ENCODE measurements around the gene PCDHGB3. TPM values are rescaled to one million over a fixed set of nuclear protein-coding genes. Genes with fewer than 3 reads are reported as not detected.
"Not testable (repeated sequence)": the region's sequence is repeated elsewhere in the genome, so short reads cannot be mapped to it uniquely, and the experiment has no call there.

The PCDHGB3 gene
- total RNA-seq, 2 experiments from 2014 or later, result 5.8 to 6.3 TPM

GRCh38 chr5:141403387-141403786 is 33.3 kb downstream of the PCDHGB3 start:
- ChIA-PET CTCF (ENCODE audit: unreplicated experiment) (no interaction called here), POLR2A (interaction anchor here (0.6 kb wide), 1 partner anchor 73 kb away, joined by 6 read pairs; no protein-coding TSS in a partner anchor)
- DNase-seq (ENCODE audit: low spot score), result no peak
- Histone ChIP-seq H3K4me3 (ENCODE audit: low read depth, low read length, poor library complexity, severe bottlenecking) (no peak overlapping the region), H3K9me2 (ENCODE audit: insufficient read depth, low read length) (no peaks in the 10 kb centered on the region), H3K79me2 (ENCODE audit: insufficient read depth, low read depth, low read length) (no peaks in the 10 kb centered on the region), H3K27ac (ENCODE audit: low read depth, low read length, poor library complexity, severe bottlenecking) (no peak overlapping the region), H3K4me2 (ENCODE audit: low read length) (no peak overlapping the region), H3K36me3 (ENCODE audit: insufficient read depth, low read length) (no peaks in the 10 kb centered on the region), H4K20me1 (ENCODE audit: insufficient read depth, low read length) (no peaks in the 10 kb centered on the region), H3K4me1 (ENCODE audit: insufficient read depth, low read length, poor library complexity, severe bottlenecking) (no peaks in the 10 kb centered on the region), H3K9me3 (ENCODE audit: low read length) (no peaks in the 10 kb centered on the region), H2AFZ (ENCODE audit: low read length) (no peak overlapping the region)
- TF ChIP-seq EZH2phosphoT487 (IDR thresholded peaks at IDR 0.05; ENCODE audit: borderline replicate concordance, low read depth, low read length) (no peak), CTCF (conservative IDR thresholded peaks at IDR 0.05; ENCODE audit: low read length) (no peak)
- no TSS peak for BruUV-seq (replicated peaks)
- intact Hi-C loops (cut with micrococcal nuclease; ENCODE audit: unreplicated experiment), result no loop called here

DNA sequence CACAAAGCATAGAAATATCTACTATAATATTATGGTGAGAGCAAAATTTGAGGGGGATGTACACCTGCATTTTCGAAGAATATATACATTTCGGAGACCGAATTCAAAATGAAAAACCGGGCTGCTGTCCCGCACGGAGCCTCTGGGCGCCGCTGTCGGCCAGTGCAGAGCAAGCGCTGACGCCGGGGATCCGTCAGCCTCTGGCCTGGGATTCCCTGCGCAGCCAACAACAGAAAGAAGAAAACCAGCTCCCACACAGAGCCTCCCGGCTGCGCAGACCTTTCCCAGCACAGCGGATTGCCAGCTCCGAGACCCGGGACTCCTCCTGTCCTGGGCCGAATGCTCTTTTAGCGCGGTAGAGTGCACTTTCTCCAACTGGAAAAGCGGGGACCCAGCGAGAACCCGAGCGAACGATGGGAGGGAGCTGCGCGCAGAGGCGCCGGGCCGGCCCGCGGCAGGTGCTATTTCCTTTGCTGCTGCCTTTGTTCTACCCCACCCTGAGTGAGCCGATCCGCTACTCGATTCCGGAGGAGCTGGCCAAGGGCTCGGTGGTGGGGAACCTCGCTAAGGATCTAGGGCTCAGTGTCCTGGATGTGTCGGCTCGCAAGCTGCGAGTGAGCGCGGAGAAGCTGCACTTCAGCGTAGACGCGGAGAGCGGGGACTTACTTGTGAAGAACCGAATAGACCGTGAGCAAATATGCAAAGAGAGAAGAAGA is 37.9 kb downstream of the PCDHGB3 start, which contains the start of gene PCDHGB6:
Gene PCDHGB6, plus strand, starts transcription at position 232 of the 716 bp plus-strand sequence. Its CDS starts 182 bp downstream, at position 414.
- H4K20me1 ChIP-seq (ENCODE audit: insufficient read depth, low read length); POLR2A ChIA-PET; H3K4me2 ChIP-seq (ENCODE audit: low read length); H3K9me2 ChIP-seq (ENCODE audit: insufficient read depth, low read length); H3K9me3 ChIP-seq (ENCODE audit: low read length); H3K36me3 ChIP-seq (ENCODE audit: insufficient read depth, low read length); H3K27ac ChIP-seq (ENCODE audit: low read depth, low read length, poor library complexity, severe bottlenecking); intact Hi-C loops (cut with micrococcal nuclease; ENCODE audit: unreplicated experiment); CTCF ChIA-PET (ENCODE audit: unreplicated experiment); H3K4me3 ChIP-seq (ENCODE audit: low read depth, low read length, poor library complexity, severe bottlenecking); H3K79me2 ChIP-seq (ENCODE audit: insufficient read depth, low read depth, low read length); BruUV-seq (replicated peaks); DNase-seq (ENCODE audit: low spot score); H3K4me1 ChIP-seq (ENCODE audit: insufficient read depth, low read length, poor library complexity, severe bottlenecking); H2AFZ ChIP-seq (ENCODE audit: low read length): not testable (repeated sequence)

DNA sequence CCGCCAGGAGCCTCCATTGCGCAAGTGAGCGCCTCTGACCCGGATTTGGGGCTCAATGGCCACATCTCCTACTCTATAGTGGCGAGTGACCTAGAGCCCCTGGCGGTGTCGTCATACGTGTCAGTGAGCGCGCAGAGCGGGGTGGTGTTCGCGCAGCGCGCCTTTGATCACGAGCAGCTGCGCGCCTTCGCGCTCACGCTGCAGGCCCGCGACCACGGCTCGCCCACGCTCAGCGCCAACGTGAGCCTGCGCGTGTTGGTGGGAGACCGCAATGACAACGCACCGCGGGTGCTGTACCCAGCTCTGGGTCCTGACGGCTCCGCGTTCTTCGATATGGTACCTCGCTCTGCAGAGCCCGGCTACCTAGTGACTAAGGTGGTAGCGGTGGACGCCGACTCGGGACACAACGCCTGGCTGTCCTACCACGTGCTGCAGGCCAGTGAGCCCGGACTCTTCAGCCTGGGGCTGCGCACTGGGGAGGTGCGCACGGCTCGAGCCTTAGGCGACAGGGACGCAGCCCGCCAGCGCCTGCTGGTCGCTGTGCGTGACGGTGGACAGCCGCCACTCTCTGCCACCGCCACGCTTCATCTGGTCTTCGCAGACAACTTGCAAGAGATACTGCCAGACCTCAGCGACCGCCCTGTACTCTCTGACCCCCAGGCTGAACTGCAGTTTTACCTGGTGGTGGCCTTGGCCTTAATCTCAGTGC is 39.7 kb downstream of the PCDHGB3 start:
- TF ChIP-seq CTCF (conservative IDR thresholded peaks at IDR 0.05; ENCODE audit: low read length) (no peak), EZH2phosphoT487 (IDR thresholded peaks at IDR 0.05; ENCODE audit: borderline replicate concordance, low read depth, low read length) (no peak)
- intact Hi-C loops (cut with micrococcal nuclease; ENCODE audit: unreplicated experiment), result loop anchor here (5.0 kb wide), 1 partner anchor 52 kb away; the partner anchor contains the start of genes PCDHGA4 and PCDHGB2
- Histone ChIP-seq H3K27ac (ENCODE audit: low read depth, low read length, poor library complexity, severe bottlenecking) (no peak overlapping the region), H3K4me3 (ENCODE audit: low read depth, low read length, poor library complexity, severe bottlenecking) (no peak overlapping the region), H3K9me3 (ENCODE audit: low read length) (no peaks in the 10 kb centered on the region), H3K4me2 (ENCODE audit: low read length) (no peak overlapping the region), H3K79me2 (ENCODE audit: insufficient read depth, low read depth, low read length) (no peaks in the 10 kb centered on the region), H3K9me2 (ENCODE audit: insufficient read depth, low read length) (no peaks in the 10 kb centered on the region), H4K20me1 (ENCODE audit: insufficient read depth, low read length) (no peaks in the 10 kb centered on the region), H2AFZ (ENCODE audit: low read length) (no peak overlapping the region), H3K4me1 (ENCODE audit: insufficient read depth, low read length, poor library complexity, severe bottlenecking) (no peaks in the 10 kb centered on the region), H3K36me3 (ENCODE audit: insufficient read depth, low read length) (no peaks in the 10 kb centered on the region)
- BruUV-seq (replicated peaks), result no TSS peak
- no peak for DNase-seq (ENCODE audit: low spot score)
- CTCF ChIA-PET (ENCODE audit: unreplicated experiment), result interaction anchor here (0.7 kb wide), 1 partner anchor 11 kb away, joined by 3 read pairs; the partner anchor contains the start of gene PCDHGA11
- POLR2A ChIA-PET, result interaction anchor here (0.6 to 0.7 kb wide), 2 partner anchors 18 to 1847 kb away, joined by 3 to 4 read pairs; no protein-coding TSS in a partner anchor
